K562 (cell line): ENCODE data around the gene PLEKHA6. TPM values are rescaled to one million over a fixed set of nuclear protein-coding genes. Genes with fewer than 3 reads are reported as not detected.
A peak's percentile ranks its signal among the peaks of the same experiment; 100 is the strongest.

Experiments
- AFF1 ChIP-seq, 2 experiments: fragments of 450-650 bp; IDR thresholded peaks; 2 replicates each; pipeline ENCODE4 v1.6.1; 2018; ENCODE audit warnings: mild to moderate bottlenecking in 2 of 2, low read depth in 1 of 2; ENCODE audit not compliant: partially characterized antibody in 2 of 2
- BDP1 ChIP-seq: IDR thresholded peaks from 3 replicates; pipeline ENCODE4 v1.6.1; 2011; ENCODE audit not compliant: insufficient read length, insufficient read depth
- CXXC5 ChIP-seq: fragments of 250-450 bp; sonication (Bioruptor Pico); IDR thresholded peaks from 2 replicates; pipeline ENCODE4 v1.8.0; 2022; ENCODE audit warnings: inconsistent platforms, mild to moderate bottlenecking, moderate library complexity
- EGR1 ChIP-seq: fragments of 450-650 bp; conservative IDR thresholded peaks from 2 replicates; pipeline ENCODE4 v1.6.1; 2017; ENCODE audit warnings: mild to moderate bottlenecking
- ELF1 ChIP-seq: fragments of 200-800 bp; sonication (Bioruptor generic); IDR thresholded peaks from 2 replicates; pipeline ENCODE4 v1.6.1; 2016; ENCODE audit warnings: missing genetic modification characterization, missing compliant biosample characterization
- ETV6 ChIP-seq, 3 experiments: fragments of 150-350 bp in 1 of 3; sonication (generic) in 1 of 3; formaldehyde crosslinking in 1 of 3; IDR thresholded peaks; 2 replicates each; pipeline versions ENCODE4 v1.6.1 to v1.8.0; 2014 to 2022; ENCODE audit warnings: borderline replicate concordance in 2 of 3, low read depth in 2 of 3, antibody characterized with exemption in 1 of 3, low read length in 1 of 3, mild to moderate bottlenecking in 1 of 3, missing genetic modification reagents in 1 of 3
- HDAC2 ChIP-seq: fragments of 450-650 bp; IDR thresholded peaks from 2 replicates; pipeline ENCODE4 v1.6.1; 2016; ENCODE audit warnings: mild to moderate bottlenecking
- MTA3 ChIP-seq: fragments of 450-650 bp; formaldehyde crosslinking; IDR thresholded peaks from 2 replicates; pipeline ENCODE4 v1.6.1; 2017; ENCODE audit warnings: mild to moderate bottlenecking, borderline replicate concordance
- PHF8 ChIP-seq: fragments of 200-600 bp; sonication (generic); IDR thresholded peaks from 2 replicates; pipeline ENCODE4 v1.6.1; 2012; ENCODE audit warnings: mixed run types, mild to moderate bottlenecking, inconsistent platforms, low read length, moderate library complexity, borderline replicate concordance
- RCOR1 ChIP-seq, 2 experiments: IDR thresholded peaks; 2 replicates each; pipeline ENCODE4 v1.6.1; 2012; ENCODE audit warnings: low read depth in 2 of 2, low read length in 2 of 2, borderline replicate concordance in 1 of 2, improper control_type of control experiment in 1 of 2
- U2AF1 ChIP-seq: fragments of 200-400 bp; formaldehyde crosslinking; optimal IDR thresholded peaks from 2 replicates; pipeline ENCODE3; 2017; ENCODE audit warnings: mild to moderate bottlenecking, low read depth, low read length, moderate library complexity
- U2AF2 ChIP-seq: fragments of 200-400 bp; formaldehyde crosslinking; optimal IDR thresholded peaks from 2 replicates; pipeline ENCODE3; 2017; ENCODE audit warnings: low read depth, mild to moderate bottlenecking, low read length
- ZNF318 ChIP-seq, 2 experiments: fragments of 450-650 bp; IDR thresholded peaks; 2 replicates each; pipeline ENCODE4 v1.6.1; 2016; ENCODE audit warnings: mild to moderate bottlenecking in 2 of 2, borderline replicate concordance in 1 of 2, low read depth in 1 of 2, moderate library complexity in 1 of 2
- ZNF445 ChIP-seq: fragments of 250-450 bp; sonication (Bioruptor Pico); IDR thresholded peaks from 2 replicates; pipeline ENCODE4 v1.4.0; 2020; ENCODE audit warnings: low read depth, mild to moderate bottlenecking, moderate library complexity
- polyA plus RNA-seq, 8 experiments: library from polyadenylated mRNA; depleted of rRNA in 4 of 8; stranded (reverse) in 5 of 8; unstranded in 3 of 8; fragments of >200 nt; fragmentation: Nextera tagmentation in 2 of 8; fragmentation: Illumina TruSeq in 1 of 8; extraction: Ambion mirVana in 2 of 8; extraction: Trizol in 1 of 8; gene quantifications; 2 replicates each; pipeline versions ENCODE4 v1.2.1 to v1.2.3, GENCODE V29; 2011 to 2014; ENCODE audit warnings: inconsistent platforms in 1 of 8, missing spikeins in 1 of 8
- total RNA-seq, 7 experiments: library from RNA; depleted of rRNA in 6 of 7; stranded (reverse); fragments of >200 nt in 6 of 7; fragmentation: Illumina TruSeq in 2 of 7; extraction: Trizol in 2 of 7; gene quantifications; 2 replicates each; pipeline versions ENCODE4 v1.2.1 to v1.2.3, GENCODE V29; 2011 to 2021; ENCODE audit warnings: low replicate concordance in 1 of 7

The PLEKHA6 gene
- total and polyA plus RNA-seq, 9 of the 15 experiments (the other 6 are each of a cell fraction or from before 2014, with no cell fraction given) = under 0.01 to 0.33 (median 0.01) TPM; not detected in 4

GRCh38 chr1:204177133-204177532, 182.6 kb downstream of the PLEKHA6 start (continued):
- TF ChIP-seq ZNF318 (IDR thresholded peaks at IDR 0.05; ENCODE audit: borderline replicate concordance in 1 of 2, low read depth in 1 of 2) (0 out of 4 replicates have a peak, but pooled peaks of 1 of the 2 experiments have one; percentile 39), PHF8 (no peak), CXXC5 (CRISPR knock-in tag) (peak; percentile 76), ETV6 (IDR thresholded peaks at IDR 0.05; ENCODE audit: borderline replicate concordance in 1 of 2, low read depth in 2 of 2, low read length in 1 of 2) (no peak), ETV6 (CRISPR knock-in tag; IDR thresholded peaks at IDR 0.05; ENCODE audit: borderline replicate concordance) (no peak), AFF1 (IDR thresholded peaks at IDR 0.05; ENCODE audit: low read depth in 1 of 2, partially characterized antibody in 2 of 2) (no peak), MTA3 (no peak; the same call in 1 of the 2 replicates), ZNF445 (CRISPR knock-in tag) (no peak), ELF1 (no peak), U2AF1 (no peak), HDAC2 (peak; percentile 59; the same call in 1 of the 2 replicates), U2AF2 (no peak), EGR1 (no peak), BDP1 (no peak), RCOR1 (IDR thresholded peaks at IDR 0.05; ENCODE audit: borderline replicate concordance in 1 of 2, low read depth in 2 of 2, low read length in 2 of 2) (peak; percentile 60 to 91; a peak in 2 of 4 replicates)
